ENCODE measurements around the gene FUNDC1.
A peak's percentile ranks its signal among the peaks of the same experiment; 100 is the strongest.
"Not testable (repeated sequence)": the region's sequence is repeated elsewhere in the genome, so short reads cannot be mapped to it uniquely, and the experiment has no call there.

Gene FUNDC1, protein sequence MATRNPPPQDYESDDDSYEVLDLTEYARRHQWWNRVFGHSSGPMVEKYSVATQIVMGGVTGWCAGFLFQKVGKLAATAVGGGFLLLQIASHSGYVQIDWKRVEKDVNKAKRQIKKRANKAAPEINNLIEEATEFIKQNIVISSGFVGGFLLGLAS

DNA sequence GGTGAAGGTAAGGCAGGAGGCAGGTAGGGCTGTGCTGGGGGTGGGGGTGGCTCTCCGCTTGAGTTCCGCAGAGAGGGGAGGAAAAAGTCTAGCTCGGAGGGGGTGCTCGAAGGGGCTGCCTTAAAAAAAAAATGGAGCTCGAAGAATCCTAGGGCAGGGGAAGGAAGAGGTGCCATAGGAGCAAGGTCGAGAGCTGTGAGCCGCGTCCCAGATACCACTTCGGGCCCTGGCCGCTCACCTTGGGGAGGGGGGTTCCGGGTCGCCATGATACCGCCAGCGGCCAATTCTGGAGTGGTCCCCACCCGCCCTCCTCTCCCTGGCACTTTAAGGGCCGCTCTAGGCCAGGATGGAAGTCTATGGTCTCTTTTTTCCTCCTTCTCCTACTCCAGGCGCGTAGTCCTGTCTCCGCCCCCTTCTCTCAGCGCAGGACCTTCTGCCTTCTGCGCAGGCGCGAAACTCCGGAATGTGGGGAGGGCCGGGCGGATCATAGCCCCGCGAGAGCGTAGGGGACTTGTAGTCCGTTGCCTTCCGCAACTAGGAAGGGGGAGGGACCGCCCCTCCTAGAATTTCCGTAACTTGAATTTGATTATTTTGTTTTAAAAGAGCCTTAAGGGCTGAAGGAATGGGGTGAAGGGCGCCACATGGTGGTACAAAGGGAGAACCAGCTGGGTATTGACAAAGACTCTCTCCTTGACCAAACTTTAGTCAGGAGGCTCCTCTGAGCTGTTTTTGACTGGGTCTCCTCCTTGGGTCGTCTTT lies at the start of gene FUNDC1:
FUNDC1 (minus strand) TSS at position 293 of the 759 bp plus-strand sequence; CDS start at position 266, 27 bp downstream.
- peak; percentile 86 for DNase-seq (ENCODE audit: low read depth)

DNA sequence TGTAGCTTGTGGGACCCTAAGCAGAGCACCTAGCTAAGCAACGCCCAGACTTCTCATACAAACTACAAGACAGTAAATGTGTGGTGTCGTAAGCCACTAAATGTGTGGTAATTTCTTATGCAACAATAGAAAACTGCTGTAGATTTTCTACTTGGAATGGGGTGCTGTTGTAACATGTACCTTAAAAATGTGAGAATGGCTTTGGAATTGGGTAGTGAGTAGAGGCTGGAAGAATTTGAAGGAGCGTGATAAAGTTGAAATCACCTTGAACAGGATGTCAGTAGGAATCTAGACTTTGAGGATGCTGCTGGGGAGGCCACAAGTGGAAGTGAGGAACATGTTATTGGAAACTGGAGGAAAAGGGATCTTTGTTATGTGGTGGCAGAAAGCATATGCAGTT lies 43.2 kb upstream of the FUNDC1 start:
- no peak for DNase-seq (ENCODE audit: low read depth)

DNA sequence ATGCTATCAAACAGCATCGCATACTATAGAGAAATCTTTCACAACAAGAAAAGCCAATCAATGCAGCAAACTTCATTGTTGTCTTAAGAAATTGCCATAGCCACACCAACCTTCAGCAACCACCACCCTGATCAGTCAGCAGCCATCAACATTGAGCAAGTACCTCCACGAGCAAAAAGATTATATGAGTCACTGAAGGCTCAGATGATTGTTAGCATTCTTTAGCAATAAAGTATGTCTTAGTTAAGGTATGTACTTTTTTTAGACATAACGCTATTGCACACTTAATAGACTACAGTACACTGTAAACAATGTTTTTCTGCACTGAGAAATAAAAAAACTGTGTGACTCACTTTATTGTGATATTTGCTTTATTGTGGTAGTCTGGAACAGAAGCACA lies 37.8 kb upstream of the FUNDC1 start:
- DNase-seq (ENCODE audit: low read depth), result no peak

DNA sequence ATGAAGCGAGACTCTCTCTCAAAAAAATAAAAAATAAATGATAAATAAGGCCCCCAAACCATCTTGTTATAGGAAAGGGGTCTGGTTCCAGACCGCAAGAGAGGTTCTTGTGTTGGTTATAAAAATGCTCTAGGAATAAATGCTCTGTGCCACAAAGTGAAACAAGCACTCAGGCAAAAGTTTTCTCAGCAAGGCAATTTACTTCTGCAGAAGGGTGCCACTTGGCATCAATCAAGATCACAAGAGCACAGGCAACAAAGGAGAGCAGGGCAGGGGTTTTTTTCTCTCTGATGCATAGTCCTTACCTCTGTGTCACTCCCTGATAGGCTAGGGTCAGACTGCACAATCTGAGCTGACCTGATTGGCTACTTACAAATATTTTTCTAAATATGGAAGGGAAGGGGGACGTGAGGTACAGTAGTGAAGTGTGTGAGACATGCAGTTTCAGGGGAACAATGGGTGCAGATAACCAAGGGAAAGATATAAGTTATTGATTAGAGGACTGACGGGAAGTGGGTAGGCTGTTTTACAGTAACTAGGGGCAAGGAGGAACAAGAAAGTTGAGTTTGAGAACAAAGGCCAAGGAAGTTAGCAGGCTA lies 29.8 kb upstream of the FUNDC1 start:
- DNase-seq (ENCODE audit: low read depth), result no peak

DNA sequence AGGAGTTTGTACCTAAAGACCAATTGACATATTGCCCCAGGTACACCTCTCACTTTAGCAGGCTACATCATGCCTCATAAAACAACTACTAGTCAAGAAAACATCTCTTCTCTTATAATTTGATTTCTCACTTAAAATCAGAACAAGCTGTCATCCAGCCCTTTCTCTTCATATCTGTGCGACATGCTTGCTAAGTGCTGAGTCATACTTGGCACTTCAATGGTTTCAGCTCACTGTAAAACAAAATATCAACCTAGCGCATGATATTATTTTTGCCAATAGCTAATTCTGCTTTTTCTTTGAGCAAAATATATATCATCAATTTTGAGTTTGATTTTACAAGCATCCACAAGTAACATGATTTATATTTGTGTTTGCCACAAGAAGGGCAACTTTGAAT lies 27.9 kb upstream of the FUNDC1 start:
- no peak for DNase-seq (ENCODE audit: low read depth)

DNA sequence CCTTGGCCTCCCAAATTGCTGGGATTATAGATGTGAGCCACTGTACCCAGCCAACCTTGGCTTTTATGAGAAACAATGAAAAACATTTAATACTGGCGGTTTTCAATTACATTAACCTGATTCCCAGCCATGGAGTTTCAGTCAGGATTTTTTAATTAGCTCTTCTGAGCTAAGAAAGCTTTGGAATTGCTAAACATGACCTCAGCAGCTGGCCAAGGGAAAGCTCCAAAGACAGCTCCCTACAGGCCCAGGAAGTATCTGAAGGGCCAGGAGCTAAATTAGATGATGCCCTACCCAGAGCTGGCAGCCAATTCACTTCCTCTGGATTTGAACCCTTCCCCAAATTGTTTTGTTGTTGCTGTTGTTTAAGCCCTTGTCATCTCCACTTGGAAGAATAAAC lies 26.5 kb upstream of the FUNDC1 start:
- no peak for DNase-seq (ENCODE audit: low read depth)

DNA sequence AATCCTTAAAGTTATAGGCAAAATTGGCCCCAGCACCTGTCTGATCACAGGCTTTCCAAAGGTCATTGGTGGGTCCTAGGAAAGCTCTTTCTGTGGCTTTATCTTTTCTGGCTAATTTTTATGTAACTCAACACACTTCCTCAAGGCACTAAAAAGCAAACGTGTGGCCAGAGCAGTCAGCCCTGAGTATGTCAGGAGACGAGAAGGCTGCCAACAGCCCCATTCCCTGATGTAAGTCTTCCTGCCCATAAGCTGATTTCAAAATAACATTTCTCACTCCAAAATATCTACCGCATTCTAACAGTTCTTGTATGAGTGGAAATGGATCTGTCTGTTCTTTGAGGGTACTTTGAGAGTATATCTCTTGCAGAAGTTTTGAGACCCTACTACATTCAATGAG lies 25.5 kb upstream of the FUNDC1 start:
- no peak for DNase-seq (ENCODE audit: low read depth)

DNA sequence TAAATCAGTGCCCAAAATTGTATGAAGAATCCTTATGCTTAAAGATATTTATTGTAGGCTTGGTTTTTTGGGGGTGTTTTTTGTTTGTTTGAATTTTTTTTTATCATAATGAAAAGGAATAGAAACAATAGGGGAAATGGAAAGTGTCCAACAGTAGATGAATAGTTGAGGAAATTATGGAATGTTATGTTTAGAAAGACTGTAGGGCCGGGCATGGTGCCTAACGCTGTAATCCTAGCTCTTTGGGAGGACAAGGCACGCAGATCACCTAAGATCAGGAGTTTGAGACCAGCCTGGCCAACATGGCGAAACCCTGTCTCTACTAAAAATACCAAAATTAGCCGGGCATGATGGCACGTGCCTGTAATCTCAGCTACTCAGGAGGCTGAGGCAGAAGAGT lies 19.2 kb upstream of the FUNDC1 start:
- not testable (repeated sequence) for DNase-seq (ENCODE audit: low read depth)

DNA sequence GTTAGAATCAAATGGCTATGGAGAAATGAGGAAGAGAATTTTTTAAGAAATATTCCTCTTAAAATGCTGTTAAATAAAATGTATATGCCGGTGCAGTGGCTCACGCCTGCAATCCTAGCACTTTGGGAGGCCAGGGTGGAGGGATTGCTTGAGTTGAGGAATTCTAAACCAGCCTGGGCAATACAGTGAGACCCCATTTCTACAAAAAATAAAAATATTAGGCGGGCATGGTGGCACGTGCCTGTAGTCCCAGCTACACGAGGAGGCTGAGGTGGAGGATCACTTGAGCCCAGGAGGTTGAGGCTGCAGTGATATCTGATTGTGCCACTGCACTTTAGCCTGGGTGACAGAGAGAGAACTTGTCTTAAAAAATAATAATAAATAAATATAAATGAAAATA lies 7.9 kb upstream of the FUNDC1 start:
- DNase-seq (ENCODE audit: low read depth), result no peak

DNA sequence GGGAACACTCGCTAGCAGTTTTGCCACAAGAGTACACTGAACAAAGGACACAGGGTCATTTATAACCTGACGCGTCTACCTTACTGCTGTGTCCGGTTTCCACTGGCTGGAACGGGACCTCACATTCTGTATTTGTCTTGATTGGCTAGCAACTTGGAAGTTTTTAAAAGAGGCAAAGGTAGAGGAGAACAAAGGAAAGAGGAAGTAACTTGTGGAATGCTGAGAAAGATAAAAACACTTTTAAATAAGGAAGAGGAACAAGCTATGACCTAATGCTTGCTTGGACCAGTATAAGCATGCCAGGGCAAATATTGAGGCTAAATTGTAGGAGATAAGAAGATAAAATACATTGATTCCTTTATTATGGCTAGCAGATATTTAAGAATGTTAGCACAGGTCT lies 2.8 kb upstream of the FUNDC1 start:
- not testable (repeated sequence) for DNase-seq (ENCODE audit: low read depth)

DNA sequence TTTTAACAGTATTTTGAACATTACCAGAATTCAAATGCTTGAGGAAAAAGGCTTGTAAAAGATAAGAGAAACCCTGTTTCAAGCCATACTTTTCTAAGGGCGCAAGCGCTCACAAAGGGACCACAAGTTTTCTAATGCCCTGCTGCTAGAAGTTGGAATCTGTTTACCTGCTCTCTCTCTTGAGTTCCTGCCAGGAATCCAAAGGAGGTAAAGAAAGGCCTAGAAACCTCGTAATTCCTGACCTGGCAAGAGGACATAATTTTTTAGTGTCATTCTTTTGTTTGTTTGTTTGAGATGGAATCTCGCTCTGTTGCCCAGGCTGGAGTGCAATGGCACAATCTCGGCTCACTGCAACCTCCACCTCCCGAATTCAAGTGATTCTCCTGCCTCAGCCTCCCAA lies 1.4 kb upstream of the FUNDC1 start:
- no peak for DNase-seq (ENCODE audit: low read depth)

DNA sequence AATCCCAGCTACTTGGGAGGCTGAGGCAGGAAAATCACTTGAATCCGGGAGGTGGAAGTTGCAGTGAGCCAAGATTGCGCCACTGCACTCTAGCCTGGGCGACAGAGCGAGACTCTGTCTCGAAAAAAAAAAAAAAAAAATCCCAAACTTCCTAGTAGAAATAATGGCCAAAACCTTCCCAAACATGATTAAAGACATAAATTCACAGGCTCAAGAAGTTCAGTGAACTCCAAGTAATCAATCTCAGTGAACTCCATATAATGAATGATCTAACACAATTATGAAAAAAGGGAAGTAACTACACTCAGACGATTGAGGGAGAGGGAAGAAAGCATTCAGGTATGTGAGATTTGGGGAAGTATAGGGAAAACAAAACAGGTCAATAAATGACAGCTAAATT lies 6.5 kb downstream of the FUNDC1 start:
- DNase-seq (ENCODE audit: low read depth), result no peak

DNA sequence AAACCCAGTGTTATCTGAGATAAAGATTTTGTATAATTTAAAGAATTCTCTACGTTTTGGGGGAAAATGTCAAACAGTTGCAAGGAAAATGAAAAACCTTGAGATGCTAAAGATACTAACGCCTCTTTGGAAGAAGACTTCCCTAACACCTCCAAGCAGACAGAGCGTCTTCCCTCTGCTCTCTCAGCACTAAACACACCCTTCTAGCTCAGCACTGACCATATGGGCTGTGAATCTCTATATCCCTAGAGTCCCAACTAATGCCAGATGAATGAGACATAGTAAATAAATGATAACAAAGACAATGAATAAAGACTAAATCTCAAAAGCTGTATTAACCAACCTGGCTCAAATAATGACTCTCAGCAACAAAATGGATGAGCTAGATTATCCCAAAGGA lies 13.3 kb downstream of the FUNDC1 start:
- DNase-seq (ENCODE audit: low read depth), result no peak

DNA sequence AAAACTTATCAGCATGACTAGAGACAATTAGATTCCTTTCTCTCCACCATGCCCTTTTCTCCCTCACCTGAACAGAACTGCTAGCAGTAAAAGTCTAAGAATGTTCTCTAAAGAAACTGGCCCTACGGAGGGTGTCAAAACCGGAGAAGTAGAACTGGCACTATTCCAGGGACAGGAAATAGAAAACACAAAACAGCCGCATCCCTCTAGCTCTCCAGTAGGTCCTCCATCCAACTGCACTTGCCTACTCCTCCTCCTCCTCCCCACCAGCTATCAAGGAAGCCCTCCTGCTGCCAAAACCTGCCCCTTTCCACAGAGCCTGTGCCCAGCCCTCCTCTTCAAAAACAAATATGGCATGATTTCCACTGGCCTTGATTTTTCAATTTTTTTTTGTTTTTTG lies 28.4 kb downstream of the FUNDC1 start:
- no peak for DNase-seq (ENCODE audit: low read depth)

DNA sequence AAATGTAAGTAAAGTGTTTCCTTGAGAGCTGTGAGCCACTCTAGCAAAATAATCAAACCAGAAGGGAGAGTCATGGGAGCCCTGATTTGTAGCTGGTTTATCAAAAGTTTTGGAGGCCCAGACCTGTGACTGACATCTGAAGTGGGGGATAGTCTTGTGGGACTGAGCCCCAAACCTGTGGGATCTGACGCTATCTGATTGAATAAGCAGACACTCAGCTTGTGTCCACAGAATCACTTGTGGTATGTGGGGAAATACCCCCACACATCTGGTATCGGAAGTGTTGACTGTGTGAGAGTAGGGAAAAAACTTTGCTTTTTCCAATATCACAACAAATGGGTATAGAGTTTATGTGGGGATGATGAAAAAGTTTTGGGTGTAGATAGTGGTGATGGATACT lies 35.4 kb downstream of the FUNDC1 start:
- no peak for DNase-seq (ENCODE audit: low read depth)

DNA sequence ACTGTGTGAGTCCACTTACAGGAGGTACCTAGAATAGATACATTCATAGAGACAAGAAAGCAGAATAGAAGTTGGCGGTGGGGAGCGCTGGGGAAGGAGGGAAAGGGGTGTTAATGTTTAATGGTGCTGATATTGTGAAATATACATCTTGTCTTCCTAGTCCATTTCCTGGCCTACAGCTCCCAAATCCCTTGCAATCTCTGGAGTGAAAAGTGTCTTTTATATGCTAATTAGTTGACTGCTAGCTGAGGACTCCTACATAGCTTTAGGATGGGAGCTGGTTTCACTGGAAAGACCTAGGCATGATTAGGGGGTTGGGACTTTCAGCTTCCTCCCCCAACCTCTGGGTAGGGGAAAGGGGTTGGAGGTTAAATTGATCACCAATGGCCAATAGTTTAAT lies 36.0 kb downstream of the FUNDC1 start:
- no peak for DNase-seq (ENCODE audit: low read depth)

DNA sequence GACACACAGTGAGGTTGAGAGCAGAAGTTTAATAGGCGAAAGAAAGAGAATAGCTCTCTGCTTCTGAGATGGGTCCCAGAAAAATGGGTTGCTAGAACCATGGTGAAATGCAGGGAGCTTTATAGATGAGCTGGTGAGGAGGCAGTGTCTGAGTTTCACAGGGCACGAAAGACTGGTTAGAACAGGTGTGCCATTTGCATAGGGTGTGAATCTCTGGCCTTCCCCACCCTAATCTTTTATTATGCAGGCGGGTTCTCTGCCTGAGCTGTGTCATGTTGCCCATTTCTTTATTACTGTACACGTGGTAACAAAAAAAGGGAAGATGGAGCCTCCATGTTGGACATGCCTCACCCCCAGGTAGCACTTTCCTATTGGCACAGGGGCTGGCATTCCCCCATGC lies 39.1 kb downstream of the FUNDC1 start:
- no peak for DNase-seq (ENCODE audit: low read depth)

DNA sequence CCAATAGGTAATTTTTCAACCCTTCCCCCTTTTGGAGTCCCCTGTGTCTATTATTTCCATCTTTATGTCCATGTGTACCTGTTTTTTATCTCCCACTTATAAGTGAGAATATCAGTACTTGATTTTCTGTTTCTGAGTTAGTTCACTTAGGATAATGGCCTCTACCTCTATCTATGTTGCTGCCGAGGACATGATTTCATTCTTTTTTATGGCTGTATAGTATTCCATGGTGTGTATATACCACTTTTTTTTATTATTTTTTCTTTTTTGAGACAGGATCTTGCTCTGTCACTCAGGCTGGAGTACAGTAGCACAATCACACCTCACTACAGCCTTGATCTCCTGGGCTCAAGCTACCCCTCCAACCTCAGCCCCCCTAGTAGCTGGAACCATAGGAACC lies 47.6 kb downstream of the FUNDC1 start:
- DNase-seq (ENCODE audit: low read depth), result no peak

DNA sequence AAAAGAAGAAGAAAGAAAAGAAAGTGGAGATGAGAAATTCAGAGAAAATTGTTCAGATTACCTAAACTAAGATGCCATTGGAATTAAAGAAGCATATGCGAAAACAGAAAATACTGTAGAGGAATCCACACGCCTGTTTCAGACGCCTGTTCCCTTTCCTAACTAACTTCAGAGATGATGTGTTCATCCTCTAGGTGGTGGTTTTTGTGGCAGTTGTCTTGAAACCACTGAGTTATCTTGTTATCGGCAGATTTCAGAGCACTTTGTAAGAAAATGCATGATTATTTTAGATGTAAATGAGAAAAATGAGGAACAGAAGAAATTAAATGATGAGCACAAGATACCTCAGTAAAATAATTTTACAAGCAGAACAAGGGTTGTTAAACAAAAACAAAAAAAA lies 48.3 kb downstream of the FUNDC1 start:
- DNase-seq (ENCODE audit: low read depth), result no peak

DNA sequence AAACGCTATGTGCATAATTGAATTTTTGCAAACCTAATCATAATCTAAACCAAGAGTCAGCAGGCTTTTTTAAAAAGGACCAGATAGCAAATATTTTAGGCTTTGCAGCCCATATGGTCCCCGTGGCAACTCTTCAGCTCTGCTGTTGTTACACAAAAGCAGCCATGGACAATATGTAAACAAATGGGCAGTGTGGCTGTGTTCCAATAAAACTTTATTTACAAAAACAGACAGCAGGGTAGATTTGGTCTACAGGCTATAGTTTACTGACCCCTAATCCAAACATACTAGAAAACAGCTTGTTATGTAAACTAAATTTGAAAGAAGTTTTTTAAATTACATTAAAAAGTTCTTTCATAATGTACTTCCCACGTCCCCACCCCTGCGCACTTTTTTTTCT lies 53.1 kb downstream of the FUNDC1 start:
- DNase-seq (ENCODE audit: low read depth), result no peak

DNA sequence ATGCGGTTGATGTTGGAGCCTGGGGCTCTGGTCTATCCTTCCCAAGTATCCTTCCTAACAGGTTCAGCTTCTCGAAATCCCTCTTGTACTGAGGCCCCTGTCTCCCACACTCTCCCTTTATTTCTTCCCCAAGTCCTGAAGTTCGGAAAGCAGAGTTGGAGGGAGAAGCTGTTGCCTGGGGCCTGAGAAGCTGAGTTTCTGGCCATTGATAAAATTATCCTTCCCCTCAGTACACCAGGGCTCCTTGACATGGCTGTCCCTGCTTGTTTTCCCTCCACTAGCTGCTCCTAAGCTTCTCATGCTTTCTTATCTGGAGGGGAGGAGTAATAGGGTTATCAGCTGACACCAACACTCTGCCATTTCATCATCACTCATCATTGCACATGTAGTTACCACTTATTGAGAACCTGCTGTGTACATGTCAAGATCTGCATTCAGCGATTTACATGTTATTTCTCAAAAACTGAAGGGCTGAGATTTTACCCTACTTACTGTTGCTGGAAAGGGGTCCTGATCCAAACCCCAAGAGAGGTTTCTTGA lies 58.0 kb downstream of the FUNDC1 start:
- no peak for DNase-seq (ENCODE audit: low read depth)

DNA sequence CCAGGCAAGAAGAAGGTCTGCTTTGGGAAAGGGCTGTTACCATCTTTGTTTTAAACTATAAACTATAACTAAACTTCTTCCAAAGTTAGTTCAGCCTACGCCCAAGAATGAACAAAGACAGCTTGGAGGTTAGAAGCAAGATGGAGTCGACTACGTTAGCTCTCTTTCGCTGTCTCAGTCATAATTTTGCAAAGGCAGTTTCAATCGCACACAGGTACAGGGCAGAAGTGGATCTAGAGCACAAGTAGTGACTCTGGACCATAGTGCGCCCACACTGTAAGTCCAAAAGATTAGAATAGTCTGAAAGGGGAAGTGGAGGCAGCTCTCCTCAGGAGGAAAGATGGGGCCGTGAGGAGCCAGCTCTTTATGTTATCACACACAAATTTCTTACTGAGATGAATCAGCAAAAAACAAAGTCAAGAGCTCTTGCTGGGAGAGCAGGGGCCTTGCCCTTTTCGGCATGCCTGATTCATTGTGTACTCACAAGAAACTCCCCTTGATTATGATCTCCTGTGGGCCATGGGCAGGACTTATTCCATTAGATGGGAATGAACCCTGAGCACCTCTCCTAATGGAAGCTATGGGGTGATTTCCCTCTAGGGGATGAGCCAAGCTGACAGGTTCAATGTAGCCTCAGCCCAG lies 58.6 kb downstream of the FUNDC1 start:
- DNase-seq (ENCODE audit: low read depth), result no peak

DNA sequence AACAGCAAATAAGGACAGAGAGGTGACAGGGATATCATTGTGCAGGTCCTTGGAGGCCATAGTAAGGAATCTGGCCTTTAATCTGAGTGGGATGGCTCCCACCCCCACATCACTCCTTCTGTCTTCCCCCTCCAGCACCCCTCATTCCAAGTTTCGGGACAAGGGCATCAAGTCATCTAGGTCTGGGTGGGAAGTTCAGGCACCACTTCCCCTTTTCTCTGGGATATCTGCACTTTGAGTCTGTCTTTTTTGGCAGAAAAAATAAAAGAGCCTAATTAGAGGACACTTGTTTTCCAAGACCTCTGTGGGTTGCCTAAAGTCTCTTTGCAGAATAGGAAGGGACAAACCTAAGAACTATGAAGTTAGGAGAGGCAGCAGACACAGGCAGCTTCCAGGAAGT lies 60.1 kb downstream of the FUNDC1 start:
- no peak for DNase-seq (ENCODE audit: low read depth)

All from stimulated activated CD4-positive, alpha-beta T cell treated with anti-CD3 and anti-CD28 coated beads, Interleukin-2, amount 100 ng/mL, for 4 hours (primary cell).